Immature natural killer cell (primary cell): ENCODE results near the gene KCTD11. TPM values are rescaled to one million over a fixed set of nuclear protein-coding genes. Genes with fewer than 3 reads are reported as not detected.
"Not testable (repeated sequence)": the region's sequence is repeated elsewhere in the genome, so short reads cannot be mapped to it uniquely, and the experiment has no call there.

ENCODE experiments used
- DNase-seq, 3 donors: peaks; one replicate each; pipeline ENCODE4 v3.0.0; 2022; ENCODE audit warnings: mixed read lengths in 1 of 3
- H3K27ac Mint-ChIP-seq, 6 donors: one replicate each; pipeline ENCODE4 v1.8.0; 2020; ENCODE audit warnings: mixed read lengths in 6 of 6, mild to moderate bottlenecking in 5 of 6, inconsistent platforms in 4 of 6, moderate library complexity in 3 of 6
- H3K27me3 Mint-ChIP-seq, 3 donors: one replicate each; pipeline ENCODE4 v1.8.0; 2020 to 2021; ENCODE audit warnings: low read depth in 3 of 3, mild to moderate bottlenecking in 3 of 3, mixed read lengths in 3 of 3, moderate library complexity in 3 of 3, inconsistent platforms in 1 of 3
- H3K36me3 Mint-ChIP-seq, 3 donors: one replicate each; pipeline ENCODE4 v1.8.0; 2020; ENCODE audit warnings: mixed read lengths in 3 of 3, inconsistent platforms in 2 of 3, mild to moderate bottlenecking in 2 of 3
- H3K4me1 Mint-ChIP-seq, 2 donors: one replicate each; pipeline ENCODE4 v1.8.0; 2020; ENCODE audit warnings: inconsistent platforms in 2 of 2, mild to moderate bottlenecking in 2 of 2, mixed read lengths in 2 of 2, moderate library complexity in 1 of 2
- H3K4me3 Mint-ChIP-seq, 5 donors: one replicate each; pipeline ENCODE4 v1.8.0; 2020; ENCODE audit warnings: mild to moderate bottlenecking in 5 of 5, mixed read lengths in 5 of 5, inconsistent platforms in 3 of 5, moderate library complexity in 3 of 5
- H3K9me3 Mint-ChIP-seq, 6 donors: one replicate each; pipeline ENCODE4 v1.8.0; 2020; ENCODE audit warnings: mild to moderate bottlenecking in 6 of 6, mixed read lengths in 6 of 6, inconsistent platforms in 4 of 6, moderate library complexity in 3 of 6
- polyA plus RNA-seq, 3 donors: library from polyadenylated mRNA; unstranded; fragments of 300-500 nt; fragmentation: Illumina TruSeq; gene quantifications; one replicate each; pipeline ENCODE4 v1.2.3, GENCODE V29; 2021

The KCTD11 gene
- polyA plus RNA-seq, 3 donors from 2014 or later = 5.5 to 13.0 (median 9.4) TPM

DNA sequence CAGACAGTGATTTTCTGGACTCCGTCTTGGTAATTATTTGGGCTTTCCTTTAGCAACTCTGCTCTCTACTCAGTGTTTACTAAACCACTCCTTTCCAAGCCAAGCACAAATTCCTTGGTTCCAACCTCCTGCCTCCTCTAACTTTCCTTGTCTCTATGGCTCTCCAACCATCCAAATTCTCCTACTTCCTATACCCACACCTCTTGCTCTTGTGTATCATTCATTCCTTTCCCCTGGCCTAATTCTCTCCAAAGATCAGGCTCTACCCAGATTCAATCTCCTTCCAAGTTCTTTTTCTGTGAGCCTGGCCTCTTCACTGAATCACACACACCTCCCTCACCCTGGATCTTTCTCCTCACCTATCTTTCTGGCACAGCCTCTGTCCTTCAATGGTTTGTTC, 24.0 kb upstream of the KCTD11 start:
- H3K27ac Mint-ChIP-seq = peak overlapping the region; percentile 76 to 94 (median 86)
- no peaks in the 10 kb centered on the region for H3K9me3 Mint-ChIP-seq
- H3K4me3 Mint-ChIP-seq = peak overlapping the region; percentile 33 to 99 (median 79)
- H3K27me3 Mint-ChIP-seq = peaks cover 9 to 14% (median 13%) of the 10 kb centered on the region in 3 donors
- peaks cover 23 to 28% of the 10 kb centered on the region in 2 donors for H3K4me1 Mint-ChIP-seq
- DNase-seq = no peak
- no peaks in the 10 kb centered on the region for H3K36me3 Mint-ChIP-seq

DNA sequence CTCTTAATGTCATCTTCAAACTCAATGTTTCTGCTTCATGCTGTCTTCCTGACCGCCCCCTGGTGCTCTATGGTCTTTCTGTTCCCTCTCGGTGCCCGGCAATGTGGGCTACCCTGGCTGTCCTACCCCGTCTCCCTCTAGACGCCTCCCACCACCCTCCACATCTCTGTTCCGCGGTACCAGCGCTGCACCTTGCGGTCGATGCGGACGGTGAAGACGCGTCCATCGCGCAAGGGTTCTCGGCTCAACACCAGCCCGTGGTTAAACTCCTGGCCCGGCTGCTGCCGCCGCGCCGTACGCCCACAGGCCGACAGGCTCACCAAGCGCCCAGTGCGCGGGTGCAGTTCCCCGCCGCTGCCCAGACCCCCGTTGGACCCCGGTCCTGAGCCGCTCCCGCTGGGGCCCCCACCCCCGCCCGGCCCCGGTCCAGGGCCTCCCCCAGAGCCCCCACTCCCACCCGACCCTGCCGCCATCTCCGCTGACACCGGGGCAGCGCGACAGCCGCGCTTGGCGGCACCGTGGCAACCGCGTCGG, 23.1 kb upstream of the KCTD11 start, which contains the start of gene NEURL4:
NEURL4 (minus strand) TSS at position 496 of the 534 bp plus-strand sequence; CDS start at position 473, 23 bp downstream.
- Mint-ChIP-seq H3K36me3 (no peaks in the 10 kb centered on the region), H3K9me3 (no peaks in the 10 kb centered on the region), H3K27me3 (peaks cover 9 to 14% (median 13%) of the 10 kb centered on the region in 3 donors), H3K27ac (peak within 1 kb of the TSS; percentile 94 to 98 (median 96)), H3K4me1 (peaks cover 23 to 31% of the 10 kb centered on the region in 2 donors), H3K4me3 (peak within 1 kb of the TSS; percentile 91 to 99 (median 97))
- DNase-seq = no peak

DNA sequence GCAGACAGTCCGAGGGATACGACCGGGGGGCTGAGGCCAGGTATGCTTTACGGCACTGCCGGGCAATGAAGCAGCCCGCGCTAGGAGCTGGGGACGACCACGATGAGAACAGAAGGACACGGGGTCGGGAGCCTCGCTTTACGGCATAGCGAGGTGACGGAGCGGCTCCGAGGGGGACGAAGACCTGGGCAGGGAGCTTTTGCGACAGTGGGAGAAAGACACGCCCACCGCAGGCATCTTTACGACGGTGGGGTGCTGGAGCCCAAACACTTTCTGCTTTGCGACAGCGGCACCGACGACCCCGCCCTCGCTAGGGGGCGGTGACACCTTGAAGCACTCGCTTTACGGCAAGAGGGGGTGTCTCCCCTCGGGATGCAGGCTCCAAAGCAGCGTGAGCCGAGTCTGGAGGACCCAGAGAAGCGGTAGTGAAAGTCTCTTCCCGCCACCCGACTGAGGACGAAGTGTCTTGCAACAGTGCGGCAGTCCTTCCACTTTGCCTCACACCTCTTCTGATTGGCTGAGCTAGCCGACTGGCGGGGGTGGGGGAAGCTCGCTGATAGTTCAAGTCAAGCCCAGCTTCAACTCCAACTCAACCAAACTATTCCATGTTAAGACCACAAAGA, 22.5 kb upstream of the KCTD11 start:
- no peaks in the 10 kb centered on the region for H3K36me3 Mint-ChIP-seq
- peak overlapping the region; percentile 94 to 98 (median 96) for H3K27ac Mint-ChIP-seq
- peaks cover 23 to 28% of the 10 kb centered on the region in 2 donors for H3K4me1 Mint-ChIP-seq
- no peaks in the 10 kb centered on the region for H3K9me3 Mint-ChIP-seq
- DNase-seq = peak; percentile 97
- H3K27me3 Mint-ChIP-seq = peaks cover 9 to 14% (median 13%) of the 10 kb centered on the region in 3 donors
- H3K4me3 Mint-ChIP-seq = peak overlapping the region; percentile 91 to 99 (median 97)

DNA sequence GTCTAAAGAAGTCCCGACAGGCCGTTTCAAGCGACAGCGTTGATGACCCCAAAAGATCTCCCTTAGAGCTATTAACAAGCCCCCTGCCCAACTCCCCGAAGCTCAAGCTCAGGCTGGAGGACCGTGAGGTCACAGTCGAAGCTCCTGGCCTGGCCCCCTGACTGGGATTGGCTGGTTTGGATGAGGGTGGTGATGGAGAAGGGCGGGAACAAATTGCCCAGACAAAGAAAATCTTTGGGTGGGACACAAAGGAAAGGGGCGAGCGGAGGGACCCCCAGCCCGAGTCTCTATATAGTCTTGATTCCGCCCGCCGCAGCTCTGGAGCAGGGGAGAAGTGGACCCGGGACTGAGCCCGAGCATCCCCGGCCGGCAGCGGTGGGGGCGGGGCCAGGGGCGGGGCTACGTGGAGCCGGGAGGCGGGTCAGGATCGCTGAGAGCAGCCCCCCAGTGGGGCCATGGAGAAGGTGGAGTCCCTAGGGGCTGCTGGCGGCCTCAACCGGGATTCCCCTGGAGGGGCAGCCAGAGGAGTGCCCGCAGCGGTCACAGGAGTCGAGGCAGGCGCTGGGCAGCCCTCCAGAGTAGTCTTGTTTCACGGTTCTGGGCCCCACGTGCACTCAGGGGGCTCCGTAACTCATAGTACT, 21.8 kb upstream of the KCTD11 start:
- Mint-ChIP-seq H3K4me3 (peak overlapping the region; percentile 91 to 99 (median 97)), H3K4me1 (peaks cover 24 to 33% of the 10 kb centered on the region in 2 donors), H3K9me3 (no peaks in the 10 kb centered on the region), H3K27me3 (peaks cover 9 to 14% (median 13%) of the 10 kb centered on the region in 3 donors), H3K36me3 (no peaks in the 10 kb centered on the region), H3K27ac (peak overlapping the region; percentile 94 to 98 (median 96))
- peak; percentile 80 to 82 (median 81) for DNase-seq

DNA sequence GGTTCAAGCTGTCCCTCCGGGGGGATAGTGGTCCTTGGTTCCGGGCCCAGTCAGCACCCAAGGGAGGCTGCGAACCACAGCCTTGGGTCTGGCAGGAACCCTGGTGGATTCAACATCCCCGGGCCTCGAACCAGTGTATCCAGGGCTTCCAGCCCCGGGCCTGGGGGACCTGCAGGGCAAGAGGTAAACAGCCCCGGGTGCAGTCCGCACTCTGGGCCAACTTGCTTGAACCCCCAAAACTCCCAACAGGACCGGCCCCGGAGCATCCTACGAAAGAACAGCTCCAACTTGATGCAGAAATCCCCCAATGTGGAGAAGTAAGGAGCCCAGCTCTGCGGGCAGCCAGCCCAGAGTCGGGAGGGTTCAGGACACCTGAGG, 21.3 kb upstream of the KCTD11 start:
- Mint-ChIP-seq H3K4me1 (peaks cover 29 to 38% of the 10 kb centered on the region in 2 donors), H3K4me3 (peak overlapping the region in 4 of 5 donors; percentile 26 to 99 (median 98)), H3K36me3 (no peaks in the 10 kb centered on the region), H3K27me3 (peaks cover 9 to 17% (median 13%) of the 10 kb centered on the region in 3 donors), H3K9me3 (peaks cover 0 to 1% (median 0%) of the 10 kb centered on the region in 6 donors), H3K27ac (peak overlapping the region in 2 of 6 donors; percentile 40 to 94)
- DNase-seq = no peak

DNA sequence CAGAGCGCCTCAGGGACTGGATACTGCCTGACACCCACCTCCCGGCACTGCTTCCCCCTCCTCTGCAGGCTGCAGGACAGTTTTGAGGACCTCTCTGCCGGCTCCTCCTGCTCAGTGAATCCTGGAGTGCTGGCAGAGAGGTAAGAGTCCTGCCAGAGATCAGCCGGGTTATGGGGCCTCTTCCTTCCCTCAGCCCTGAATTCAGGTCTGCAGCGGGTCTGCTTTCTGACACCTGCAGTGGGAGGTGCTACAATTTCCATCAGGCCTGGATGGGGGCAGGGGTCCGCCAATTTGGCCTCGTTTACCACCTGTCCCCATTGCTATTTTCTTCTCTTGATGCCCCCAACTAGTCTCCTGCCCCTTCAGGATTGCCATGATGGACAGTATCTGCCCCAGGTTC, 19.9 kb upstream of the KCTD11 start:
- H3K36me3 Mint-ChIP-seq = no peaks in the 10 kb centered on the region
- H3K4me3 Mint-ChIP-seq = peak overlapping the region in 3 of 5 donors; percentile 17 to 54 (median 30)
- DNase-seq = no peak
- peaks cover 0 to 1% (median 0%) of the 10 kb centered on the region in 6 donors for H3K9me3 Mint-ChIP-seq
- H3K4me1 Mint-ChIP-seq = peaks cover 42 to 49% of the 10 kb centered on the region in 2 donors
- H3K27me3 Mint-ChIP-seq = peaks cover 9 to 16% (median 13%) of the 10 kb centered on the region in 3 donors
- H3K27ac Mint-ChIP-seq = peak overlapping the region in 2 of 6 donors; percentile 19 to 28

DNA sequence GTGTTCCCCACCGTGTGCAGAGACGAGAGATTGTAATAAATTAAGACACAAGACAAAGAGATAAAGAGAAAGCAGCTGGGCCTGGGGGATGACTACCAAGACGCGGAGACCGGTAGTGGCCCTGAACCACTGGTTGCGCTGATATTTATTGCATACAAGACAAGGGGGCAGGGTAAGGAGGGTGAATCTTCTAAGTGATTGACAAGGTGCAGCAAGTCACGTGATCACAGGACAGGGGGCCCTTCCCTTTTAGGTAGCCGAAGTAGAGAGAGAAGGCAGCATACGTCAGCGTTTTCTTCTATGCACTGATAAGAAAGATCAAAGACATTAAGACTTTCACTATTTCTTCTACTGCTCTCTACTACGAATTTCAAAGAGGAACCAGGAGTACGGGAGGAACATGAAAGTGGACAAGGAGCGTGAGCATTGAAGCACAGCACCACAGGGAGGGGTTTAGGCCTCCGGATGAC, 19.3 kb upstream of the KCTD11 start:
- not testable (repeated sequence) for DNase-seq

DNA sequence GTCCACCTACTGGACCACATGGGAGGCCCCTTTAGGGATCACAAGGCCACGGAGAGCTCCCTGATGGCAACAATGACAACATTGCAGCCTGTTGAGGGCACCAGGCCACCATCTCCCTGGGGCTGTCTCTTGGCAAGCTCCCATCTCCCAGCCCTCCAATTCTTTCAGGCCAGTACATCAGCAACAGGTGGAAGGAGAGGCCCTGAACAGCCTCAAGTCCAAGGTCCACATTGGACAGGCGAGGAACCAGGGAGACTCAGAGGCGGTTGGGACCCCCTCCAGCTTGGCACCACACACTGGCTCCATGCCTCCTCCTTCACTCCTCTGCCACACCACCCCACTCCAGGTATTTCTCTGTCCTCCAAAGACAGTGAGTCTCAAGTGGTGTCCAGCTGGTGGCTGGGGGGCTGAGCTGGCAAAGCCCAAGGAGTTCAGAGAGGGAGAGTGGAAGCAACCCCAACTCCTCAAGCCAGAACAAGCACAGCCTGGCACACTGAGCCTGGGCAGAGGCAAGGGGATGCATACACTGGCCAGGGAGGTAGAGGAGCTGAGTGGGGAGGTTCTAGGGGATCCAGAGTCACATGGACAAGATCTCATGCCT, 16.9 kb upstream of the KCTD11 start:
- DNase-seq = no peak
- peaks cover 40 to 44% of the 10 kb centered on the region in 2 donors for H3K4me1 Mint-ChIP-seq
- H3K4me3 Mint-ChIP-seq = peak overlapping the region; percentile 85 to 95 (median 89)
- peaks cover 4 to 6% (median 5%) of the 10 kb centered on the region in 3 donors for H3K36me3 Mint-ChIP-seq
- H3K27ac Mint-ChIP-seq = peak overlapping the region; percentile 87 to 98 (median 96)
- peaks cover 0 to 1% (median 0%) of the 10 kb centered on the region in 6 donors for H3K9me3 Mint-ChIP-seq
- H3K27me3 Mint-ChIP-seq = peaks cover 0 to 4% (median under 1%) of the 10 kb centered on the region in 3 donors

More for the DNA sequence above, 19.3 kb upstream of the KCTD11 start:
- peak overlapping the region in 2 of 5 donors; percentile 17 to 54 for H3K4me3 Mint-ChIP-seq
- H3K27me3 Mint-ChIP-seq = peaks cover 9 to 16% (median 13%) of the 10 kb centered on the region in 3 donors
- not testable (repeated sequence) for H3K9me3 Mint-ChIP-seq, H3K36me3 Mint-ChIP-seq
- H3K27ac Mint-ChIP-seq = peak overlapping the region in 3 of 6 donors; percentile 28 to 58 (median 40)
- H3K4me1 Mint-ChIP-seq = peaks cover 47 to 53% of the 10 kb centered on the region in 2 donors

DNA sequence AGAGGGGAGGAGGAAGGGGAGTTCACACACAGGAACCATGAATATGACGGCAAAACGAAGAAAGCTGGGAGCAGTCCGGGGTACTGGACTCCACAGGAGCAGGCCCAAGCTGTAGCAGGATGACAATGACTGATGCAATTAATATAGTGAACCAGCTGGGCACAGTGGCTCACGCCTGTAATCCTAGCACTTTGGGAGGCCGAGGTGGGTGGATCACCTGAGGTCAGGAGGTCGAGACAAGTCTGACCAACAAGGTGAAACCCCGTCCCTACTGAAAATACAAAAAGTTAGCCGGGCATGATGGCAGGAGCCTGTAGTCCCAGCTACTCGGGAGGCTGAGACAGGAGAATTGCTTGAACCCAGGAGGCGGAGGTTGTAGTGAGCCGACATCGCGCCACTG, 16.2 kb upstream of the KCTD11 start:
- DNase-seq, H3K9me3 Mint-ChIP-seq, H3K36me3 Mint-ChIP-seq, H3K27me3 Mint-ChIP-seq: not testable (repeated sequence)
- Mint-ChIP-seq H3K4me1 (peaks cover 40 to 44% of the 10 kb centered on the region in 2 donors), H3K27ac (peak overlapping the region; percentile 87 to 98 (median 96)), H3K4me3 (peak overlapping the region; percentile 85 to 95 (median 89))

DNA sequence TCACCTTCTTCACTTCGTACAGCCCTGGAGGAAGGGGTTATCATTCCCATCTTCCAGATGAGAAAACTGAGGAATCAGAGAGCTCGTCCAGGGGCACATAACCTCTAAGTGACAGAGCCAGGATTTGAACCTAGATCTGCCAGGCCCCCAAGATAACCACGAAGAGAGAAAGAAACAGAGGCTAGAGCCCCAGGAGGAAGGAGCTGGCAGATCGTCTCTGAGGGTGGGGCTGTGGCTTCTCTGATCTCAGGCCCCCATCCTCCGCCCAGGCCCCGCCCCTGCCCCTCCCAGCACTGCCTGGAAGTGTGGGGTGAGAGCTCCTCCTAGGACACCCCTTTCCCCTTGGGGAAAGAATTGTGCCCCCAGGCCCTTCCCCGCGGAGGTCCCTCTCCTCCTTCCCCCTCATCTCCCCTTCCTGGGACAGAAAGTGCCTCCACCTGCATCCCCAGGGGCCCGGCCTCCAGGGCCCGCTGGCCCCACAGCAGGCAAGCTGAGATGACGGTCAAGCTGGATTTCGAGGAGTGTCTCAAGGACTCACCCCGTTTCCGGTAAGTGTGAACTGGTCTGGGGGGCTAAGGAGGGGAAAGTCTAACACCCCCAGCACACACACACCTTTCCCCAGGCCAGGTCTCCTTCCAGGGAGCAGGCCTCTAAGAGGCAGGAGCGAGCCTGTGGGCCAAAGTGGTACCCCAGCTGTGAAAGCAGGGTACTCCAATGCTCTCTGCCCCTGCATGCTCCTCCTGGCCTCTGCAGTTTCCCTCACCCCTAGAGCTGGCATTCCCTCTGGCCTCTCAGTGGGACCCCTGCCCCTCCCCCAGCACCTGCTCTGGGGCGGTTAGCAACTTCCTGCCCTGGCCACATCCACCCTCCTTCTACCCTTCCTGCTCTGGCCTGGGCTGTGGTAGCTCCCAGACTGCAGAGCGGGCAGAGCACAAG, 15.5 kb upstream of the KCTD11 start, which contains the start of gene ACAP1:
ACAP1 (plus strand) TSS at position 290 of the 936 bp plus-strand sequence; CDS start at position 496, 206 bp downstream.
- peak; percentile 54 to 66 (median 64) for DNase-seq
- H3K4me1 Mint-ChIP-seq = peaks cover 42 to 45% of the 10 kb centered on the region in 2 donors
- H3K36me3 Mint-ChIP-seq = peaks cover 4 to 11% (median 11%) of the 10 kb centered on the region in 3 donors
- H3K9me3 Mint-ChIP-seq = peaks cover 0 to 1% (median 0%) of the 10 kb centered on the region in 6 donors
- peaks cover 0 to 4% (median 0%) of the 10 kb centered on the region in 3 donors for H3K27me3 Mint-ChIP-seq
- H3K27ac Mint-ChIP-seq = peak within 1 kb of the TSS; percentile 87 to 98 (median 96)
- peak within 1 kb of the TSS; percentile 85 to 95 (median 89) for H3K4me3 Mint-ChIP-seq

DNA sequence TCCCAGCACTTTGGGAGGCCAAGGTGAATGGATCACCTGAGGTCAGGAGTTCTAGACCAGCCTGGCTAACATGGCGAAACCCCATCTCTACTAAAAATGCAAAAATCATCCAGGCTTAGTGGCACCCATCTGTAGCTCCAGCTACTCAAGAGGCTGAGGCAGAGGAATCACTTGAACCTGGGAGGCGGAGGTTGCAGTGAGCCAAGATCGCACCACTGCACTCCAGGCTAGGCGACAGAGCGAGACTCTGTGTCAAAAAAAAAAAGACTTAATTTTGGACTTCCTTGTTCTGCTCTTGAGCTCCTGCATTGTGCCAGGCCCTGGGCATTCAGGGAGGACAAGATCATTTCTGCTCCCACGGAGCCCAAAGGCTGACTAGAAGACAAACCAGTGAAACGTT, 14.4 kb upstream of the KCTD11 start:
- not testable (repeated sequence) for H3K27me3 Mint-ChIP-seq, H3K9me3 Mint-ChIP-seq, DNase-seq
- peak overlapping the region; percentile 85 to 95 (median 89) for H3K4me3 Mint-ChIP-seq
- H3K36me3 Mint-ChIP-seq = peaks cover 4 to 13% (median 12%) of the 10 kb centered on the region in 3 donors
- H3K27ac Mint-ChIP-seq = peak overlapping the region; percentile 87 to 98 (median 96)
- peaks cover 44 to 46% of the 10 kb centered on the region in 2 donors for H3K4me1 Mint-ChIP-seq

DNA sequence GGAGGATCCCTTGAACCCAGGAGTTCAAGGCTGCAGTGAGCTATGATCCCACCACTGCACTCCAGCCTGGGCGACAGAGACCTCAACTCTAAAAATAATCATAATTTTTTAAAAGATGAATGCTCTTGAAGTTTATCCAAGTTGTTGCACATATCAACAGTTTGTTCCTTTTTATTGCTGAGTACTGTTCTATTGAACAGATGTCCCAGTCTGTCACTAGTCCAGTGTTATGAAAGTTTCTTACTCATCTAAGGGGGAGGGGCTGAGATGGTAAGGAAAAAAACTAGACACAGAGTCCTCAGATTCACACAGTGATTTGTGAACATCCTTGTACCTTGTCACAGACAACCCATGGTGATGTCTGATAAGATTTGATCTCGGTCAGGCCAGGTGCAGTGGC, 11.8 kb upstream of the KCTD11 start:
- Mint-ChIP-seq H3K36me3 (peaks cover 4 to 24% (median 12%) of the 10 kb centered on the region in 3 donors), H3K9me3 (peaks cover 0 to 1% (median 0%) of the 10 kb centered on the region in 6 donors), H3K27ac (peak overlapping the region in 2 of 6 donors; percentile 10 to 24), H3K4me3 (no peak overlapping the region), H3K27me3 (peaks cover 0 to 4% (median 0%) of the 10 kb centered on the region in 3 donors), H3K4me1 (peaks cover 36 to 43% of the 10 kb centered on the region in 2 donors)
- no peak for DNase-seq
